Measurements from ENCODE around the gene C1QL4. TPM values are rescaled to one million over a fixed set of nuclear protein-coding genes. Genes with fewer than 3 reads are reported as not detected.

The C1QL4 gene
- total RNA-seq, 4 donors from 2014 or later: 1.7 TPM; not detected in 3

GRCh38 chr12:49358483-49359141 is 21.6 kb upstream of the C1QL4 start:
- intact Hi-C loops (cut with DNase I; ENCODE audit: low total_unique reads): no loop called here
- no peak for TF ChIP-seq POLR2A (IDR thresholded peaks at IDR 0.05)
- TF ChIP-seq CTCF (IDR thresholded peaks at IDR 0.05): peak; percentile 66 to 83 (median 77)
- no peak overlapping the region for H3K27ac ChIP-seq
- H3K9me3 ChIP-seq: no peaks in the 10 kb centered on the region
- H3K4me3 ChIP-seq: no peak overlapping the region
- no peak for DNase-seq
- no peaks in the 10 kb centered on the region for H3K36me3 ChIP-seq
- H3K27me3 ChIP-seq: no peaks in the 10 kb centered on the region
- H3K4me1 ChIP-seq: no peaks in the 10 kb centered on the region

- intact Hi-C loops (cut with DNase I; ENCODE audit: low total_unique reads): no loop called here
- no peak overlapping the region for H3K27ac ChIP-seq
- no peaks in the 10 kb centered on the region for H3K9me3 ChIP-seq
- no peaks in the 10 kb centered on the region for H3K4me1 ChIP-seq
- H3K27me3 ChIP-seq: peaks cover 0 to 1% of the 10 kb centered on the region in 2 donors
- TF ChIP-seq CTCF (IDR thresholded peaks at IDR 0.05) (peak; percentile 27 to 40 (median 35)), POLR2A (IDR thresholded peaks at IDR 0.05) (no peak)
- no peak for DNase-seq
- no peaks in the 10 kb centered on the region for H3K36me3 ChIP-seq
- H3K4me3 ChIP-seq: no peak overlapping the region
Observed at GRCh38 chr12:49357103-49357678, 20.2 kb upstream of the C1QL4 start.

GRCh38 chr12:49355913-49356312 is 18.9 kb upstream of the C1QL4 start:
- Histone ChIP-seq H3K9me3 (no peaks in the 10 kb centered on the region), H3K27me3 (peaks cover 0 to 4% of the 10 kb centered on the region in 2 donors), H3K27ac (no peak overlapping the region), H3K4me1 (no peaks in the 10 kb centered on the region), H3K36me3 (no peaks in the 10 kb centered on the region), H3K4me3 (no peak overlapping the region)
- no peak for TF ChIP-seq POLR2A (IDR thresholded peaks at IDR 0.05)
- TF ChIP-seq CTCF (IDR thresholded peaks at IDR 0.05): no peak
- intact Hi-C loops (cut with DNase I; ENCODE audit: low total_unique reads): no loop called here
- no peak for DNase-seq

DNA sequence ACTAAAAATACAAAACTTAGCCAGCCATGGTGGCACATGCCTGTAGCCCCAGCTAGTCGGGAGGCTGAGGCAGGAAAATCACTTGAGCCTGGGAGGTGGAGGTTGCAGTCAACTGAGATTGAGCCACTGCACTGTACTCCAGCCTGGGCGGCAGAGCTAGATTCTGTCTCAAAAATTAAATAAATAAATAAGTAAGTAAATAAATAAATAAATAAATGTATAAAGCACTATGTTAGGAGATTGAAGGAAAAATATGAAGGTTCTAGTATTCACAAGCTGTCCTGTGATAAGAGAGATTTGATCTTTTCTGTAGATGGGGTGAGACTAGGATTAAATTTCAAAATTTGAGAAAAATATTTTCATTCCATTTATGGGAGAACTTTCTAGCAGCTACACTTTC is 15.4 kb upstream of the C1QL4 start:
- TF ChIP-seq POLR2A (IDR thresholded peaks at IDR 0.05) (no peak), CTCF (IDR thresholded peaks at IDR 0.05) (no peak)
- intact Hi-C loops (cut with DNase I; ENCODE audit: low total_unique reads): no loop called here
- Histone ChIP-seq H3K4me3 (no peak overlapping the region), H3K27ac (no peak overlapping the region), H3K9me3 (no peaks in the 10 kb centered on the region), H3K27me3 (peaks cover 2 to 13% of the 10 kb centered on the region in 2 donors), H3K36me3 (no peaks in the 10 kb centered on the region), H3K4me1 (peaks cover 0 to 2% of the 10 kb centered on the region in 2 donors)
- no peak for DNase-seq

DNA sequence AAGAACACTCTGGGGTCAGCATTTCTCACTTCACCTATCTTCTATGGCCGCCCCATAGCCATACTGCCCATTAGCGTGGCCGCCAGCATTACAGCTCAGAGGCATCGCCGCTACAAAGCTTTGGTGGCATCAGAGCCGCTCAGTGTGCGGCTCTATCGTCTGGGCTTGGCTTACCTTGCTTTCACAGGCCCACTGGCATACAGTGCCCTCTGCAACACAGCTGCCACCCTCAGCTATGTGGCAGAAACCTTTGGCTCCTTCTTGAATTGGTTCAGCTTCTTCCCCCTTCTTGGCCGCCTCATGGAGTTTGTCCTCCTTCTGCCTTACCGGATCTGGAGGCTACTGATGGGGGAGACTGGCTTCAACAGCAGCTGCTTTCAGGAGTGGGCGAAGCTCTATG is 12.3 kb upstream of the C1QL4 start:
- Histone ChIP-seq H3K4me1 (peaks cover 7 to 27% of the 10 kb centered on the region in 2 donors), H3K9me3 (no peaks in the 10 kb centered on the region), H3K27ac (no peak overlapping the region), H3K27me3 (peaks cover 16 to 40% of the 10 kb centered on the region in 2 donors), H3K4me3 (no peak overlapping the region), H3K36me3 (no peaks in the 10 kb centered on the region)
- intact Hi-C loops (cut with DNase I; ENCODE audit: low total_unique reads): loop anchor here (10.0 kb wide), 1 partner anchor 64 kb away; no protein-coding TSS in a partner anchor
- DNase-seq: no peak
- TF ChIP-seq CTCF (IDR thresholded peaks at IDR 0.05) (no peak), POLR2A (IDR thresholded peaks at IDR 0.05) (no peak)

All from uterus (tissue), 4 donors.